GM15510 (cell line): Measurements from ENCODE around the gene MTA1.

Experiments used
- POLR2A ChIP-seq: IDR thresholded peaks from 3 replicates; pipeline ENCODE4 v1.6.1; 2011; ENCODE audit warnings: borderline replicate concordance; ENCODE audit not compliant: insufficient read length; ENCODE audit errors: extremely low read depth

Gene MTA1

GRCh38 chr14:105422695-105423487 is 3.3 kb downstream of the MTA1 start:
- no peak for TF ChIP-seq POLR2A

- no peak for TF ChIP-seq POLR2A
Observed at GRCh38 chr14:105423488-105424195, 4.0 kb downstream of the MTA1 start.

DNA sequence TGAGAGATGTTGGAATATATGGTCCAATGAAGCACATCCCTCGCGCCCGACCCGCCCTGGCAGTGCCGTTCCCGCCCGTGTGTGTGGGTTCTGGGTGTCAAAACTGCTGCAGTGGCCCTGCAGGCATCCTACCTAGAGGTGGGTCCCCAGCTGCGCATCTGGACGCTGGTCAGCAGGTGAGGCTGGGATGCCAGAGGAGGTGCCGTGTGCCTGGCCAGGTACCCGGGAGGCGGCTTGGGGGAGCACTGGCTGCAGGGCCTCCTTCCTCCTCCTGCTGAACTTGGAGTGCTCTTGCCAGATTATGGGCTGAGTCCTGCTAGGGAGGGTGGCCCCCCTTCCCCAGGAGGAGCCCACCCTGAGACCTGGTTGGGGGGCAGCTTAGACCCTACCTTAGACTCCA is 5.2 kb downstream of the MTA1 start:
- TF ChIP-seq POLR2A: no peak

DNA sequence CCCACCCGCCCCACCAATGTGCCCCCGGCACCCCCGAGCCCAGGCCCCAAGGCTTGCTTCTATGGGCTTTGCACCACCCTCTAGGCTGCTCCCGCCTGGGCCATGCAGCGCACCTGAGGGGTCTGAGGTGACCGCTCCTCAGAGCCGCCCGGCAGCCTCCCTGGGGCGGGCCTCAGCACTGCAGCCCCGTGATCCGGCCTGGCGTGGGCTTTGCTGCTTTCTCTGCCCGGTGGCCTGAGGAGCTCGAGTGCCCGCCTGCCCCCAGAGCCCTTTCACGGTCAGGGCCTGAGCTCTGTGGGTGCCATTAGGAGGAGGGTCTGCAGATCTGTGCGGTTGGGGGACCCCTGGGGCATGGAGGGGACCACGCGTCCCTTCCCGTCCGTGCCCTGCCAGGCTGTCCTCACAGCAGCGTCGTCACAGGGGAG is 6.2 kb downstream of the MTA1 start:
- TF ChIP-seq POLR2A: no peak

DNA sequence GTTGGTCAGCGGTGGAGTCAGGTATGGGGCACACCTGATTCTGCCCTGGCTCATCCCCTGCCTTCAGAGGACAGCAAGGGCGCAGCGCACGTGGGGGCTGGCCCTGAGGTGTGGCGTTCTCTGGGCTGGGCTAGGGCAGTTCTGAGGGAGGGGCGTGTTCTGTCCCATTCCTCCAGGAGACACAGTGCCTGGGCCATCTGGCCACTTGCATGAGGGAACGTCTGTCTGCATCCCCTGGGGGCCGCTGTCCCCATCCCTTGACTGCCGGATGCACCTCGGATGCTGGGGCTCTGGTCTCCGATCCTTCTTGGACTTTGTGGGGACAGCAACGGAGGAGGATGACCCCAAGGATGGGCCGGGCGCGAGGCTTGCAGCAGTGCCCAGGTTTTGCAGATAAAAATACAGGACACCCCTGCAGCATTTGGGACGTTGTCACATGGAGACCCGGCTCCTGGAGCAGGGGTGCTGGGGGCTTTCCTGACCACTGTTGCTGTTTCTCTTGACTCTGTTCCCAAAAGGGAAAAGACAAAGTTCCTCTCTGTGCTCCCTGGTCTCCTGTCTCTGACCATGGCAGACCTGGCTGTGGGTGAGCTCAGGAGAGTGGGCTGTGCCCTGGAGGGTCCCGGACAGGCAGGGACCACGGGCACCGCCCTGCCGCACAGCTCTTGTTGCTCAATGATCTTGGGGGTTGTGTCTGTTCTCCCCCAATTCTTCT is 6.9 kb downstream of the MTA1 start:
- no peak for TF ChIP-seq POLR2A

DNA sequence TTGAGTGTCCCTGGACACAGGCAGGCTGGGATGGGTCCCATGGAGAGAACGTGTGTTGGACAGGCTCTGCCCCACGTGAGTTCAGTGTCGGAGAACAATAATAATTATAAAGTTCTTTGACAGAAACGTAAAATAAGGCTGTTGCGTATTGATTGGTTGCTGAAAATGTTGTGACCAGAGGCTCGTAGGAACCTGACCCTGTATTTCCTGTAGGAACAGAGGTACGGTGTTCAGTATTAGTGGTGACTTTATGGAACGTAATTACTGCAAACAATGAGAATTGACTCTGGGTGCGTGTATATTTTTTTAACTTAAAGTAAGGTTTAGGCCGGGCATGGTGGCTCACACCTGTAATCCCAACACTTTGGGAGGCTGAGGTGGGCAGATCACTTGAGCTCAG is 7.8 kb downstream of the MTA1 start:
- TF ChIP-seq POLR2A: no peak

GRCh38 chr14:105427936-105428485 is 8.4 kb downstream of the MTA1 start:
- TF ChIP-seq POLR2A: no peak

DNA sequence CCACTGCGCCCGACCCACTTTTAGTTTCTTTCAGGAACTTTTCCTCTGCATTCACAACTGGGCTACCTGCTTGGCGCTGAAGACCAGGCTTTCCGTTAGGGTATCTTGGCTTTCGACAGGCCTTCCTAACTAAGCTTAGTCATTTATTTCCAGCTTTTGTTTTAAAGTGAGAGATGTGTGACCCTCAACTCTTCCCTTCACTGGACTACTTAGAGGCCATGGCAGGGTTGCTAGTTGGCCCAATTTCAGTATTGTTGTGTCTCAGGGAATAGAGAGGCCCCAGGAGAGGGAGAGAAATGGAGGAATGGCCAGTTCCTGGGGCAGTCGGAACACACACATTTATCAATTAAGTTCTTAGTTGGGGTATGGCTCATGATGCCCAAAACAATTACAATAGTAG is 10.4 kb downstream of the MTA1 start:
- TF ChIP-seq POLR2A: no peak

DNA sequence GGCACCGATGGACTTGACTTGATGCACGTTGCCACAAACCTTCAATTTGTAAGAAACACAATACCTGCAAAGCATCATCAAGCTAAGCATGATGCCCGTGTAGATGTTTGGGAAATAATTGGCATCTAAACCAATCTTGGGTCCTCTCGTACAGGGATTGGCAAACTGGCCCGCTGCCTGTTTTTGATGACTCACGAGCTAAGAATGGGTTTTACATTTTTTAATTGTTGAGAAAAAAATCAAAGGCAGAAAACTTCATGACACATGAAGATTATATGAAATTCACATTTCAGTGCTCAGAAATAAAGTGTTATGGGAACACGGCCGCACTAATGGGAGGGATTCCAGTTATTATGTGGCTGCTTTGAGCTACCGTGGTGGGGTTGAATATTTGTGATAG is 10.9 kb downstream of the MTA1 start:
- no peak for TF ChIP-seq POLR2A

DNA sequence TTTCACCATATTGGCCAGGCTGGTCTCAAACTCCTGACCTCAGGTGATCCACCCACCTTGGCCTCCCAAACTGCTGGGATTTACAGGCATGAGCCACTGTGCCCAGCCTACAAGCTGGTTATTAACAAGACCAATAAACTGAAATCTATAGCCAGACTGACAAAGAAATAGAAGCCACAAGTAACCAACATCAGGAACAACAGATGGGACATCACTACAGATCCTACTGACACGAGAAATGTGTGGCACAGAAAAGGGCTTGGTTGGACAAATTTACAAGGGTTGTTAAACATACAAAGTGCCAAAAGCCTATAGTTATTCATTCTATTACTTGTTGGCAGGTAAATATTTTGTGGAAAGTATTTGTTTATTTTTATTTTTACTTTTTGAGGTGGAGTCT is 11.6 kb downstream of the MTA1 start:
- no peak for TF ChIP-seq POLR2A

DNA sequence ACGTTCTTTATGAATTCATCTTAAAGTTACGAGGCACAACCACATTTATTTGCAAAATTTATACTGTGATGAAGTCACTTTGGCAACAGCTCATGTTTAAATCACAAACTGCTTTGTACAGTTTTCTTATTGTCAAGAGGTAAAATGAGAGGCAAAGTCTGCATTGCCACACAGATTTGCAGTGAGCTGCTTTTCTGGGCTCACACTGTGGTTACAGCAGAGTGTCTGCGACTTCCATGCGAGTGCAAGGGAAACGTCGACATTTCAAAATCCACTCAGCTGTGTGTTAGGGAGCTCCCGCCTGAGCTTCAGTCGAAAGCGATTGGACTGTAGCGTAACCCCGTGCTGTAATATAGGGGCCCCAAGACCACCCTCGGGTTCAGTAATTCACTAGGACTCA is 13.0 kb downstream of the MTA1 start:
- no peak for TF ChIP-seq POLR2A

- no peak for TF ChIP-seq POLR2A
Observed at GRCh38 chr14:105433161-105433605, 13.6 kb downstream of the MTA1 start.

DNA sequence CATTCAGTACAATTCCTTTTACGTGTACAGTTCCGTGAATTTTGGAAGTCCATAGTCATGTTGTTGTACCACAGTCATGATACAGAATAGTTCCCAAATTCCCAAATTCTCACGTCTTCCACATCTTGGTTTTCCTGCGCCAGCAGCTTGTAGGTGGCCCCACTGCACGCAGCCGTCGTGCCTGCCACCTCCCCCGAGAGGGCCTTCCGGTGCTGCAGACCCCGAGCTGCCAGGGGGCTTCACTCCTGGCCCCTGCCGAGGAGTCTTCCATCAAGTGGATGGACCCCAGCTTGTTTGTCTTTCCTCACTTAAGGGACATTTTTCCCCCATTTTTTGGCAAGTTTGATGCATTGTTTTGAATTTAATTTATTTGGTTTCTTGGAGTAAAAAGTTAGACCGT is 16.8 kb downstream of the MTA1 start:
- no peak for TF ChIP-seq POLR2A

DNA sequence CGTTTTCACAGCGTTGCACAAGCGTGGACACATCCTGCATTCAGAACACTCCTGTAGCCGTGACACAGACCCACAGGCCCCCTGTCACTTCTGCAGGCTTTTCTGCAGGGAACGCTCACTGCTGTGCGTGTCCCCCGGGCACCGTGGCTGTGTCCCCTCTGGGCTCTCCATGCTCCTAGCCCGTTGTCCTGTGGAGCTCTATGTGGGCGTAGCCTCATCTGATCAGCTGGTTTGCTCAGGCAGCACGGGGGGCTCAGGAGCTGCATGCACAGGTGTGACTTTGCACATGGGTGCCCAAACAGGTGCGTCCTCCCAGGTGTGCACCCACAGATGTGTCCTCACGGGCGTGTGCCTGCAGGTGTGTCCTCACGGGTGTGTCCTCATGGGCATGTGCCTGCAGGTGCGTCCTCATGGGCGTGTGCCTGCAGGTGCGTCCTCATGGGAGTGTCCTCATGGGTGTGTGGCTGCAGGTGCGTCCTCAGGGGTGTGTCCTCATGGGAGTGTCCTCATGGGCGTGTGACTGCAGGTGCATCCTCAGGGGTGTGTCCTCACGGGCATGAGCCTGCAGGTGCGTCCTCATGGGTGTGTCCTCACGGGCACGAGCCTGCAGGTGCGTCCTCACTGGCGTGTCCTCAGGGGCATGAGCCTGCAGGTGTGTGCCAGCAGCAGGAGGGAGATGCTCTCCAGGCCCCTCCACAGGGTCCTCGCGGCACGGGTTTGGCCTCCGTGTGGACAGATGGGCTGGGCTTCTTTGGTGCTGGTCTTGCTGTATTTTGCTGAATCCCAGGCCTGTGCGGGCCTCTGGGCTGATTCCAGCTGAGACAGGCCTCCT is 17.5 kb downstream of the MTA1 start:
- no peak for TF ChIP-seq POLR2A
